ENCODE results near the gene SLC16A1.

SLC16A1 gene

DNA sequence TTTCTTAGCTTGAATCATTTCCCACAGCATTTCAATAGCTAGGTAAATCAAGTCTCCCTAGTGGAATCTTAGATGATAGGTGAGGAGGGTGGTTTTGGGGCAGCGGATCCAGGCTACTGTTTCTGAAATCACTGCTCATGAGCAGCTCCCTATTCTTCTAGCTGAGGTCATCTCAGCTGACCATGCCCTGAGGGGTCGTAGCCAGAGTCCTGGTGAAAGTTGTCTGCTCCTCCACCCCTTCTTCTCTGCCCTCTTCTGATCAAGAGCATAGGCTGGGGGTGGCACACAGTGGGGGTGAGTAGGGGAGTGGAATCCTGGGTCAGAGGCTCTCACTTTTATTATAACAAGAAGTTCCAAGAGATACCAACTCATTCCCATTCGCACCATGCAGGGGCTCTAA lies 76.2 kb downstream of the SLC16A1 start:
- FAIRE-seq: no peak

DNA sequence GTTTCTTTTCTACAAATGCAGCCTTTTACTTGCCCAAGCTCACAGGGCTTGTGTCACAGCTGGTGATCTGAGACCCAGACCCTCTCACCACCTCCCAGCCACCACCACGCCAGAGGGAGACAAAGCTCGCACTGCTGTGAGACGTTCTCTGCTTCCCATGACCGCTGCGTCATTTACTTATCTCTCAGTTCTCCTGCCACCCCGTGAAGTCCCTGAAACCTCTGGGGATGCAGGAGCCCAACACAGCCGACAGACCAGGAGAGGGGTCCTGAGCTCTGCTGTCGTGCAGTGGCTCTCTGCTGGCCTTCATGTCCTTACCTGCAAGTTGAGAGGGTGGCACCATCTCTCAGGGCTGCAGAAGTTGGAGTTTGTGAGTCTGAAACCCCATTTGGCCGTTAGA lies 77.7 kb downstream of the SLC16A1 start:
- FAIRE-seq: no peak

DNA sequence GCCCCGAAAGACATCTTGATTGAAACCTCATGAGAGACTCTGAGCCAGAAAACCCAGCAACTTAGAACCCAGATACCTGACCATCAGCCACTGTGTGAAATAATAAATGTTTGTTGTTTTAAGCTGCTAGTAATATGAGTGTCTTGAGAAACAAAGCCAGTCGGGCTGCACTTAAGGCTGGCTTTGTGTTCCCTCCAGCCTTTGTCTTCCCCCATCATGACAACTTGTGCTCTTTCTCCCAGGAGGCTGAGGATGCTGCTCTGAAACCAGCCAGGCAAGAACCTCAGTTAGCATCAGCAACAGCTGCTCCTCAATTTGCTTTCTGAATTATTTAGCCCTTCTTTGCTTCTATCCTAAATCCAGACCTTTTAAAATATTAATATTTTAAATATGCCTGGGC lies 78.2 kb downstream of the SLC16A1 start:
- no peak for FAIRE-seq

DNA sequence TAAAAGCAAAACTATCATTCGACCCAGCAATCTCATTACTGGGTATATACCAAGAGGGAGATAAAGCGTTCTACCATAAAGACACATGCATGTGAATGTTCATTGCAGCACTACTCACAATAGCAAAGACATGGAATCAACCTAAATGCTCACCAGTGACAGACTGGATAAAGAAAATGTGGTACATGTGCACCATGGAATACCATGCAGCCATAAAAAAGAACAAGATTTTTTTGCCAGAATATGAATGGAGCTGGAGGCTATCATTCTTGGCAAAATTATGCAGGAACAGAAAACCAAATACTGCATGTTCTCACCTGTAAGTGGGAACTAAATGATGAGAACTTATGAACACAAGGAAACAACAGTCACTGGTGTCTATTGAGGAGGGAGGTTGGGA lies 79.7 kb downstream of the SLC16A1 start:
- no peak for FAIRE-seq

DNA sequence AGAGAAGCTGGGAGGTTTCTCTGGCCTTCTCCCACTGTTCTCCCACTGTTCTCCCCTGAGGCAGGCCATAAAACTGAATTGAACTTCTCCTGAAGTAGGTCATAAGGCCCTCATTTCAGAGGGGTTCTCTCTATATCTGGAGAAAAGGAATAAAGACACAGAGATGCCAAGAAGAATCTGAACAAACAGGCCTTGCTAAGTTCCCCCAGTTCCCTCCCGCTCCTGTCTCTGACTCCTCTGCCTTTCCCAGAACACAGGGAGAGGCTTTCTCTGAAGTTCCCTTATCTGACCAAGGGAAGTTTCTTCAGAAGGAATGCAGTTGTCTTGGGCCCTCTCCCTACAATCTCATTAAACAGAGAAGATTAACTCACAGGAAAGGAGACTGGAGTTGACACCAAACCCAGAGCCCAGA lies 83.4 kb downstream of the SLC16A1 start:
- FAIRE-seq: no peak

DNA sequence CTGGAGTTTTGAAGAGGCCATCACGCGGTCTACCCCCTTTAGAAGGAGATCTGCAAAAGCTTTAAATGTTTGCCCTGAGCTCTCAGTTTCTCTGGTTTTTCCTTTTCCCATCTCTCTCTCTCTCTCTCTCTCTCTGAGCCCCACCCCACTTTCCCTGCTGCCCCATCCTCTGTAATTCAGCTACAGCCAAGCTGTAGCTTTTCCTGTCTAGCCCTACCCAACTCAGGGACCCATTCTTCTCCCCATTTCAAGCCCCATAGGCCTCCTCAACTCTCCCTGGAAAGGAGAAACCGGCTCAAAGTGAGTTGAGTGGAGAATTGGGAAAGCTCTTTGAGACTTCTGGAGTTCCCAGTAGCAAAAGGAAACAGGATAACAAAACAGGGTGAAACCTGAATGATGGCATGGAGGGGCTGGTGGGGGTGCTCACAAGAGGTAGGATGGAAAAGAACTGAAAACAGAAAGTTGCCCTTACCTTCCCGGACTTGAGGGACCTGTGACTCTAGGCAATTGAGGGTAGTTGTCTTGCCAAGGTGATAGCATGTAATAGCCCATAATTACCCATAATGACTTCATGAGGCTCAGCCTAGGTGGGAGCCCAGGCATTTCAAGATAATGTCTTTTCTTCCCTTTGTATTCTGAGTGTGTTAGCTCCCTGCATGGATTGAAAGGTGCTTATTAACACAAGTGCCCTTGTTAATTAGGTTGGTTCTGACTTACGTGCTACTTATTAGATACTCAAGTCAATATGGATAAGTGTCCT lies 84.9 kb downstream of the SLC16A1 start:
- FAIRE-seq: no peak

DNA sequence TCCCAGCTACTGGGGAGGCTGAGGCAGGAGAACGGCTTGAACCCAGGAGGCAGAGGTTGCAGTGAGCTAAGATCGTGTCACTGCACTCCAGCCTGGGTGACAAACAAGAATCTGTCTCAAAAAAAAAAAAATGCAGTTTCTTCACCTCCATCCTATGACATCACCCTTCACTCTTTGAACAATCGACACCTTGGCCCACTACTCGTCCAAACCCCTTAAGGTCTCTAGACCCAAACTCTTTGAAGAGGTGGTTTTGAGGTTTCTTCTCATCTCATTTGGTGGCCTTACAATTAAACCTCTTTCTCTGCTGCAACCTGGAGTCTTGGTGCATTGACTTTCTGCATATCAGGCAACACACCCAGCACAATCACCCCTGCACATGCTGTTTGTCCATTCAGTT lies 86.1 kb downstream of the SLC16A1 start:
- no peak for FAIRE-seq

DNA sequence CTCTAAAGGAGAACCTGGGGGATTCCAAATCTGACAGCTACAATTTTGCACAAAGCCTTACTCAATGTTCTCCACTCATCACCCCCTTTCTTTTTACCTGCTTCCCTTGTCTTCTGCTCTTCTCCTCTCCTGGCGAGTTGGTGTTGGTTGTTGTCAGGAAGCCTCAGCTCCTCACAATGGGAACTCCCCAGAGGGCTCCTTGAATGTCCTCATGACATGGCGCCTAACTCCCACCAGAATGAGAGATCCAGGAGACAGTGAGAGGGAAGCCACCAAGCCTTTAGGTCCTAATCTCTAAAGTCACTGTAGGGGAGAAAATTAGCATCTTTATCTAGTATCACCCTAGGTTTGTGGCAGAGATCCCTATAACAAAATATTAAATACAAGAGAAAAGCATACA lies 87.8 kb downstream of the SLC16A1 start:
- no peak for FAIRE-seq

DNA sequence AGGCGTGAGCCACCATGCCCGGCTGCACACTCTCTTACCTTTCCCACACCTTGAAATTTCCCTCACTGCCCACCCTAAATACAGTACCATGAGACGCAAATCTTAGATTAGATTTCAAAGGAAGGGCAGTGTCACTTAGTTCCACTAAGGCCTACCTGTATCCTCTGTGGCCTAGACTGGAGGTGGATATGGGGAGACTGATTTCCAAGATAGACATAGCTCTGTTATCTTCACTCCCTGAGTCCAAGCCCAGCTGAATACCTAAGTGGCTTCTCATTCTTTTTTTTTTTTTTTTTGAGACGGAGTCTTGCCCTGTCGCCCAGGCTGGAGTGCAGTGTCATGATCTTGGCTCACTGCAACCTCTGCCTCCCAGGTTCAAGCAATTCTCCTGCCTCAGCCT lies 89.0 kb downstream of the SLC16A1 start:
- no peak for FAIRE-seq

DNA sequence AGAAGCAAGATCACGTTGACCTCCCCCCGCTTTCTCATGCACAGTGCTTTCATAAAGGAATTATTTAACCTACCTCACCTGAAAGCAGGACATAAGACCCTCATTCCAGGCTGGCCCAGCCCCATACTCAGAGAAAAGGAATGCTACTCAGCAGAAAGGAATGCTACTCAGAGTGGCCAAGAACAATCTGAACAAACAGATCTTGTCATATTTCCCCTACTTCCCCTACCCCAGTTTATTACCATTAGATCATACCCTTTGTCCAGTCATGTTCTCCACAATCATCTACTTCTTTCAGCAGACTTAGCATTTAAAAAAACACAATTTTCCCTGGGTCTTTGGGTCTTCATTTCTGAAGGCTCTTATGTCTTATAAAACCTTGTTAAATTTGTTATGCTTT lies 89.8 kb downstream of the SLC16A1 start:
- FAIRE-seq: no peak

DNA sequence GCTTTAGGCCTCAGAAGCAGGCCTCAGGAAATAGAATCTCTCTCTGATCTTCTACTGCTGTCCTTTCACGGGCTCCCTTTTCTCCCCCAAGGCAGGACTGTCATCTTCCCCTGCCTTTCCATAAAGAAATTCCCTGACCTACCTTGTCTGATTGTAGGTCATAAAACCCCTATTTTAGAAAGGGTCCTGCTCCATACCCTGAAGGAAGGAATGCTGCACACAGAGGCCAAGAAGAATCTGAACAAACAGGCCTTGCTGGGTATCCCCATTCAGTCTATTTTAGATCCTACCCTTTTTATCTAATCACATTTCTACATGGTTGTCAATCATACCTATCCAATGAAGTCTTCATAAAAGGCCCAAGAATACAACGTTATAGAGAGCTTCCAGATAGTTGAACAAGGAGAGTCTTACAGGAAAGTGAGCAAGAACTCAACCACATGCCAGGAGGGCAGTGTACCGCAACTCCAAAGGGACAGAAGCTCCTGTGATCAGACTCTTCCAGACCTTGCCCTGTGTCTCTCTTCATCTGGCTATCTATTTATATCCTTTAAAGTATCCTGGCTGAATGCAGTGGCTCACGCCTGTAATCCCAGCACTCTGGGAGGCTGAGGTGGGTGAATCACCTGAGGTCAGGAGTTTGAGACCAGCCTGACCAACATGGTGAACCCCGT lies 93.1 kb downstream of the SLC16A1 start:
- no peak for FAIRE-seq

All from colon (tissue), 2 donors.